ENCODE data around the gene MRC1. TPM values are rescaled to one million over a fixed set of nuclear protein-coding genes. Genes with fewer than 3 reads are reported as not detected.

The MRC1 gene
- total and polyA plus RNA-seq, 2 of the 13 experiments (the other 11 are each of a cell fraction or from before 2014, with no cell fraction given) = not detected

DNA sequence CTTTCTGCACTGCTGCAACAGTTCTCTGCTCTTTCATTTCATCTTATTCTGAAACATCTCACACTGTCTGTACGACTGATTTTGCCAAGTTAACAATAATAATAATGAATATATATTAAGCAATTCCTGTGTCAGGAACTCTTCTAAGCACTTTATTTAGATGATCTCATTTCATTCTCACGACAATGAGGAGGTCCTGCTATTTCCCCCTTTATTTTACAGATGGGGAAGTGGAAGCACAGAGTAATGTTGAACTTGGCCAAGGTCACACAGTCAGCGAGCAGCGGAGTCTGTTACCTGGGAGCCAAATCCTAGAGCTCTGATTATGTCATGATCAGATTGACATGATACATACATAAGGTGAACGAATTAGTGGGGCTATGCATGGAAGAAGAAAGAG lies 5.8 kb downstream of the MRC1 start:
- peaks cover 1 to 18% of the 10 kb centered on the region in 2 experiments; a peak in 3 of 5 replicates for H3K27me3 ChIP-seq (ENCODE audit: control insufficient read depth in 1 of 2, insufficient read depth in 2 of 2, low read length in 2 of 2)
- H3K27ac ChIP-seq (ENCODE audit: extremely low read length, insufficient read depth, low read length) = no peak overlapping the region
- H3K9ac ChIP-seq (ENCODE audit: insufficient read depth, low read depth, low read length) = no peak overlapping the region
- ChIA-PET POLR2A (no interaction called here), CTCF (ENCODE audit: low intra/inter-chr PET ratio, low total read pairs) (no interaction called here)
- no peaks in the 10 kb centered on the region for H3K9me3 ChIP-seq (ENCODE audit: low read length)
- FAIRE-seq (no peak), ATAC-seq (no peak), DNase-seq (ENCODE audit: low spot score) (no peak)
- no peaks in the 10 kb centered on the region for H3K36me3 ChIP-seq (replicated peaks in 1 of 2; ENCODE audit: control insufficient read depth in 1 of 2, insufficient read depth in 2 of 2, low read length in 2 of 2)
- TF ChIP-seq ZNF331 (CRISPR knock-in tag; IDR thresholded peaks at IDR 0.05) (no peak), TAF15 (IDR thresholded peaks at IDR 0.05; ENCODE audit: low read depth, low read length, poor library complexity, severe bottlenecking) (no peak), ZSCAN25 (CRISPR knock-in tag; IDR thresholded peaks at IDR 0.05) (no peak), MAF1 (CRISPR knock-in tag; IDR thresholded peaks at IDR 0.05; ENCODE audit: borderline replicate concordance) (no peak), ZNF747 (CRISPR knock-in tag; IDR thresholded peaks at IDR 0.05; ENCODE audit: borderline replicate concordance) (no peak), HOXA9 (CRISPR knock-in tag; IDR thresholded peaks at IDR 0.05; ENCODE audit: borderline replicate concordance) (no peak), ERF (CRISPR knock-in tag; IDR thresholded peaks at IDR 0.05) (no peak), CBX1 (IDR thresholded peaks at IDR 0.05; ENCODE audit: low read depth) (no peak), ZNF678 (CRISPR knock-in tag; IDR thresholded peaks at IDR 0.05) (no peak), TBL1XR1 (IDR thresholded peaks at IDR 0.05; ENCODE audit: borderline replicate concordance, low read length, partially characterized antibody) (no peak)
- TF ChIP-seq, protein P1, sequence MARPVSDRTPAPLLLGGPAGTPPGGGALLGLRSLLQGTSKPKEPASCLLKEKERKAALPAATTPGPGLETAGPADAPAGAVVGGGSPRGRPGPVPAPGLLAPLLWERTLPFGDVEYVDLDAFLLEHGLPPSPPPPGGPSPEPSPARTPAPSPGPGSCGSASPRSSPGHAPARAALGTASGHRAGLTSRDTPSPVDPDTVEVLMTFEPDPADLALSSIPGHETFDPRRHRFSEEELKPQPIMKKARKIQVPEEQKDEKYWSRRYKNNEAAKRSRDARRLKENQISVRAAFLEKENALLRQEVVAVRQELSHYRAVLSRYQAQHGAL (CRISPR knock-in tag; IDR thresholded peaks at IDR 0.05; ENCODE audit: not compliant biosample characterization) = no peak
- TF ChIP-seq, protein P2, sequence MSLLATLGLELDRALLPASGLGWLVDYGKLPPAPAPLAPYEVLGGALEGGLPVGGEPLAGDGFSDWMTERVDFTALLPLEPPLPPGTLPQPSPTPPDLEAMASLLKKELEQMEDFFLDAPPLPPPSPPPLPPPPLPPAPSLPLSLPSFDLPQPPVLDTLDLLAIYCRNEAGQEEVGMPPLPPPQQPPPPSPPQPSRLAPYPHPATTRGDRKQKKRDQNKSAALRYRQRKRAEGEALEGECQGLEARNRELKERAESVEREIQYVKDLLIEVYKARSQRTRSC (CRISPR knock-in tag; IDR thresholded peaks at IDR 0.05; ENCODE audit: low read depth) = no peak
- TF ChIP-seq, protein P3, sequence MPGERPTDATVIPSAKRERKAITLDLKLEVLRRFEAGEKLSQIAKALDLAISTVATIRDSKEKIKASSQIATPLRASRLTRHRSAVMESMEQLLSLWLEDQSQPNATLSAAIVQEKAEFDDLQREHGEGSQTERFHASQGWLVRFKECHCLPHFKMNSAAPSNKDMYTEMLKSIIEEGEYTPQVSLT (CRISPR knock-in tag; IDR thresholded peaks at IDR 0.05; ENCODE audit: borderline replicate concordance, low read depth) = no peak
- TF ChIP-seq, protein P4, sequence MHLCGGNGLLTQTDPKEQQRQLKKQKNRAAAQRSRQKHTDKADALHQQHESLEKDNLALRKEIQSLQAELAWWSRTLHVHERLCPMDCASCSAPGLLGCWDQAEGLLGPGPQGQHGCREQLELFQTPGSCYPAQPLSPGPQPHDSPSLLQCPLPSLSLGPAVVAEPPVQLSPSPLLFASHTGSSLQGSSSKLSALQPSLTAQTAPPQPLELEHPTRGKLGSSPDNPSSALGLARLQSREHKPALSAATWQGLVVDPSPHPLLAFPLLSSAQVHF (CRISPR knock-in tag; IDR thresholded peaks at IDR 0.05) = no peak
- TF ChIP-seq, protein P5, sequence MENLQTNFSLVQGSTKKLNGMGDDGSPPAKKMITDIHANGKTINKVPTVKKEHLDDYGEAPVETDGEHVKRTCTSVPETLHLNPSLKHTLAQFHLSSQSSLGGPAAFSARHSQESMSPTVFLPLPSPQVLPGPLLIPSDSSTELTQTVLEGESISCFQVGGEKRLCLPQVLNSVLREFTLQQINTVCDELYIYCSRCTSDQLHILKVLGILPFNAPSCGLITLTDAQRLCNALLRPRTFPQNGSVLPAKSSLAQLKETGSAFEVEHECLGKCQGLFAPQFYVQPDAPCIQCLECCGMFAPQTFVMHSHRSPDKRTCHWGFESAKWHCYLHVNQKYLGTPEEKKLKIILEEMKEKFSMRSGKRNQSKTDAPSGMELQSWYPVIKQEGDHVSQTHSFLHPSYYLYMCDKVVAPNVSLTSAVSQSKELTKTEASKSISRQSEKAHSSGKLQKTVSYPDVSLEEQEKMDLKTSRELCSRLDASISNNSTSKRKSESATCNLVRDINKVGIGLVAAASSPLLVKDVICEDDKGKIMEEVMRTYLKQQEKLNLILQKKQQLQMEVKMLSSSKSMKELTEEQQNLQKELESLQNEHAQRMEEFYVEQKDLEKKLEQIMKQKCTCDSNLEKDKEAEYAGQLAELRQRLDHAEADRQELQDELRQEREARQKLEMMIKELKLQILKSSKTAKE (CRISPR knock-in tag; IDR thresholded peaks at IDR 0.05; ENCODE audit: borderline replicate concordance) = no peak
- TF ChIP-seq, protein P6, sequence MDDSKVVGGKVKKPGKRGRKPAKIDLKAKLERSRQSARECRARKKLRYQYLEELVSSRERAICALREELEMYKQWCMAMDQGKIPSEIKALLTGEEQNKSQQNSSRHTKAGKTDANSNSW (CRISPR knock-in tag; IDR thresholded peaks at IDR 0.05; ENCODE audit: borderline replicate concordance) = no peak
- intact Hi-C loops (cut with micrococcal nuclease; ENCODE audit: unreplicated experiment) (no loop called here), in situ Hi-C loops (cut with HindIII; ENCODE audit: extremely low pct_ligation_motif_present, low pct_unique_long_range_greater_than_20kb) (no loop called here)
- no peak overlapping the region for H3K4me3 ChIP-seq (replicated peaks in 1 of 3; ENCODE audit: insufficient read depth in 1 of 3, low read depth in 2 of 3, low read length in 3 of 3)
- no peak overlapping the region for H2AFZ ChIP-seq (ENCODE audit: low read length)
- no peaks in the 10 kb centered on the region for H3K79me2 ChIP-seq (ENCODE audit: insufficient read depth, low read length)
- no TSS peak for BruUV-seq (replicated peaks)
- 23% methylated on average over 5 of the region's 5 CpGs for WGBS (ENCODE audit: low lambda C conversion rate)
- no peak overlapping the region for H3K4me2 ChIP-seq (ENCODE audit: low read depth, low read length)
- no peaks in the 10 kb centered on the region for H3K4me1 ChIP-seq (ENCODE audit: insufficient read depth, low read length)
- H4K20me1 ChIP-seq (ENCODE audit: insufficient read depth, low read length) = no peaks in the 10 kb centered on the region

Data from HepG2 (cell line).